GM10266 (cell line): Measurements from ENCODE around the gene ZBTB21.

Source experiments
- DNase-seq: peaks from one replicate; pipeline ENCODE4 v3.0.0; 2012; ENCODE audit errors: extremely low spot score
- CTCF ChIP-seq: IDR thresholded peaks from 2 replicates; pipeline ENCODE4 v1.5.1; 2012; ENCODE audit warnings: mild to moderate bottlenecking, low read depth; ENCODE audit not compliant: control insufficient read depth, insufficient read depth; ENCODE audit errors: missing control alignments

ZBTB21 gene

DNA sequence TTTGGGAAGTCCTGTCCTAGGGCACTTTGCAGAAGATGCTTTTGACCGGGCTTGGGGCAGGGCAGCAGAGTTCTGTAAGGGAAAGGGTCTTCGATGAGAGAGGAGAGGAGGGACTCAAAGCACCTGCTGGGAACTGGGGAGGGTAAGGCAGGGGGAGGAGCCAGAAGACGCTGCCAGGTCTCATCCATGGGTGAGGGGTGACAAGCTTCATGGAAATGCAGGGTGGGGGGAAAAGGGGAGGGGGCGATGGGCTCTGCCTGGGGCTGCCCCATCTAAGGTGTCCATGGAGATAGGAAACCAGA is 35.5 kb downstream of the ZBTB21 start:
- TF ChIP-seq CTCF, result no peak

DNA sequence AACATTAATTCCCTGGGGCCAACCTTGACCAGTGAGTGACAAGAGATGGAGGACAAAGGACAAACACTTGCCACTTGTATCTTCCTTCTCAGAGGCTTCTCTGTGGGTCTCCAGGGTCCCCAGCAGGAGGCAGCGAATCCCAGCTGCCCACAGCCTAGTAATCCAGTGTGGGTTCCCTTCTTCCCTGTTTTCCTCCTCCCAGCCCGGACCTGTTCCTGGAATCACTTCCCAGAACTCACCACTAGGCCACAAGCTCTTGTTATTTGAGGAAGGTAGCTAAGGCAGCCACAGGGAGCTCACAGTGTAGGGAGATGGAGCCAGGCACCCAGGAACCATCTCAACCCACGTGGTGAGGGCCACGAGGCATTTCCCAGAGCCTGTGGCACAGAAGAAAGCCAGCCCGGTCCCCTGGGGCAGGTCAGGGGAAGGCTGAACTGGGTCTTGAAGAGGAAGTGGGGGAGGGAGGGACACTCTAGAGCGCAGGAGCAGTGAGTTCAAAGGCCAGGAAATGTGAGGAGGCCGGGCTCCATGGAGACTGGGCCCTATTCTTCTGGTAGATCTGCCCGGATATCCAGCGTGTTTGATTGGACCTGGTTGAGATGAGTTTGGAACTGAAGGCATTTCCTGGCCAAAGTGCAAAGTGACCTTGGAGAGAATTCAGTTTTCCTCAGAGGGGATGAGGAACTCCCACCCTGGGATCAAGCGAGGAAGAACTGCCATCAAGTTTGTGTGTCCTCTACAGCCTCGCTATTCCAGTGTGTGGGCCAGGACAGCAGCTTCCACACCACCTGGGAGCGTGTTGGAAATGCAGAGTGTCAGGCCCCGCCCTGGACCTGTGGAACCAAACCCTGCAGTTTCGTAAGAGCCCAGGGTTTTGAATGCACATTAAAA is 36.1 kb downstream of the ZBTB21 start:
- peak; percentile 45 for DNase-seq
- TF ChIP-seq CTCF, result peak; percentile 16

More for the DNA sequence above, 35.5 kb downstream of the ZBTB21 start:
- DNase-seq, result no peak

DNA sequence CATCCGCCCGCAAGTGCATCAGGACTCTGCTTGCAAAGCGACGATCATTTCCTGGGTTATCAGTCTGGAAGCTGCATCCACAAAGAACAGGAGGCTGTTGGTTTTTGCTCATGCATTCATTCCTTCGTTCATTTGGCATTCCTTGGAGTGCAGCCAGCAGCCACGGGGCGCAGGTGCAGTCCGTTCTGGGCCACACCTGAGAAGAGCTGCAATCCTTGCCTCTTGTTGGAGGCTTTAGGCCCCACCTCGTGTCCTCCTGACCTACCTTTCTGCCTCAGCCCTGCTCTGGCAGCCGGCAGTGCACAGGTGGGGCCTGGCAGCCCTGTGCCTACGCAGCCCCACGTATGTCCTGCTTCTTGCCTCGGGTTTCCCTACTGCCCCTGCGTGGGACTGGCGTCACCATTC is 36.7 kb downstream of the ZBTB21 start:
- TF ChIP-seq CTCF, result no peak
- DNase-seq, result no peak

DNA sequence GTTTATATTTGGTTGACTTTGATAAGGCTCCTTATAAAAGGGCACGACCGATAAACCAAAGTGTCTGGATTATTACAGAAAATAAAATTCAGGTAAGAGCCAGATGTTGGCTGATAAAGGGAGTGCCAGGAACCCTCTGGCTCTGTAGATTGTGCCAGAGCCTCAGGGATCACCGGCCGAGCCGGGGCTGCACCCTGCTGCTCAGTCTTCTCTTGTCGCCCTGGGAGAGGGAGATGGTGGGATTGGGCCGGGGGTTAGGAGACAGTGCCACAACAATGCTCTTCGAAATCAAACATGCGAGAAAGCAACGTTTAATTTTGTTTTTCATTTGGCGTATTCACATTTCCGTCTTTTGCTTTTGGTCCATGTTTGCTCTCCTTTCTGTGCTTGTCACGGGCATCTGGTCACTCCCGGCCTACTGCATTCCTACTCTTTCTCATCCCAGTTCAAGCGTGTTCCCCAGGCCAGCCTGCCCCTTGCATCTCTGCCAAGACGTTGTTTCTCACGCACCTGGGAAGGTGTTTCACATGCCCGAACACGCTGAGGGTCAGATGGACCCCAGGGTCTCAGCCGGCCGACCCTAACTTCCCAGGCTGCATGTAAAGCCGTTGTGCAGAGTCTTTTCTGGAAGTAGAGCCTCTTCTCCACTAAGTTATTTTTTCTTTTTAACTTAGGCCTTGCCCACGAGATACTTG is 37.5 kb downstream of the ZBTB21 start:
- TF ChIP-seq CTCF, result no peak
- DNase-seq, result no peak

GRCh38 chr21:41971891-41972290 is 38.3 kb downstream of the ZBTB21 start:
- no peak for TF ChIP-seq CTCF
- DNase-seq, result no peak

DNA sequence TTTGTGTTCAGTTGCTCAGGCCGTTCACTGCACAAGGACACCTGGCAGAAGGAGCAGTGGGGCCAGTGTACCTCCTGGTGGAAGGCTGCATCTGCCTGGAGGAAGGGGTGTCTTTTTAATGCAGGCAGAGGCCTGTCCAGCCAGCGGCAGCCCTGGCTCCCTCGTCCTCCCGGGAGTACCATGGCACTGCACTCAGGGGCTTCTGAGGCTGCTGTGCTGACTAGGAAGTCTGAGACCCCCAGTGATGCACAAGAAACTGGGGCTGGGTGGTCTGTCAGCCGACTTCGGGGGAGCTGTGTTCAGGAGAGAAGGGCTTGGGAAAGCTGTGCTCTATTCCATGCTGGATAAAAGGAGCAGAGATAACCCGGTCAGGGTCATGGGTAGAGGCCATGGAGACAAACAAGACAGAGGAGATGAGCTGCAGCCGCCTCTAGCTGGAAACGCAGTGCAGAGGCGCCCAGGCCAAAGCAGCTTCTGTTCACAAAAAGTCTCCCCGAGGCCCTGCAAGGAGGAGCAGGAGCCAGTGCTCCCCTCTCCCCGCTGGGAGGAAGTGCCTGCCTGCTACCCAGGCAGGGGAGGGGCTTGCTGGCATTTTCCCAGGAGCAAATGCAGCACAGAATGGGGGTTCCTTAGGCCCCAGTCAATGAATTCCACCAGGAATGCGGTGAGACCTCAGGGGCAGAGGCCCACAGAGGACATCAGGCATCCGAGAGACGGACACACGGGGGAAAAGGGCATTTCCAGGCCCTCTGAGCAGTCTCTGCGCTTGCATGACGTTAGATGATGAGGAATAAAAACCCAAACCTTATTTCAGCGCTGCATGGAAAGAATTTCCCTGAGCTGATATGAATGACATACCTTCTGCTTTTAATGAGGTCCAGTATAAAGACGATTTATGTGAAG is 39.2 kb downstream of the ZBTB21 start:
- TF ChIP-seq CTCF, result no peak
- no peak for DNase-seq
